Stimulated activated CD8-positive, alpha-beta memory T cell treated with anti-CD3 and anti-CD28 coated beads, Interleukin-4, amount 100 ng/mL, for 48 hours (primary cell): ENCODE measurements around the gene IBSP.

Source experiments
- DNase-seq: peaks from one replicate; pipeline ENCODE4 v3.0.0-alpha.2; 2020

The IBSP gene

GRCh38 chr4:87838890-87839591 is 39.7 kb downstream of the IBSP start:
- no peak for DNase-seq

DNA sequence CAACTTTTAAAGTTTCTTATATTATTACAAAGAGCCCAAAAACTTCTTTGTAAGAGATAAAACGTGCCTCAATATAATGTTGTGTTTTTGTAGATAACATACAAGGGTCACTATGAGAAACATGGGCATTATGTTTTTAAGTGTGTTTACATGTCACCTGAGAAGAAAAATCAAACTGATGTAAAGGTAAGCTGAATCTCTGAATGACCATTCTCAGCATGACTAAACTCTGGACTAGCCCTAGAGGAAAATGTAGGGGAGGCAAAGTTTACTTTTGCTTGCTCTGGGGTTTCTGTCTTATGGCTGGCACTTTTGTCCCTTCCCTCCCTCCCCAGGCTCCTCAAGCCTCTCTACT is 40.2 kb downstream of the IBSP start:
- no peak for DNase-seq

DNA sequence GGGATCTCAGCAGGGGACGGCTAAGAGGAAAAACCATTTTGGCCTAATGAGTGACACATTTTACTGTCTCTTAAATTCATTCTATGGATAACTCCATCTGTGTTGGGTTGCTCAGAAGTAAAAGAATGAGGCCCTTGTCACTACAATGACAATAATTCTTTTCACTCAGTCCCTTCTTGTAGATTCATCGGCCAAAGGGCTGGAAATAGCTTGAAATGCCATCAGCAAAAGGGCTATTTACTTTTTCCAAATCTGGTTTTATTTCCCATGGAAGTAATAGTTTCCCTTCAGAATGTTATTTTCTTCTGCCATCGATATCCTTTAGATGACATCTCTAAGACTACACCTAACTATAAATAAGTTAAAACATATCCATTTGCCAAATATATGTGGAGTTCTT is 40.8 kb downstream of the IBSP start:
- no peak for DNase-seq

DNA sequence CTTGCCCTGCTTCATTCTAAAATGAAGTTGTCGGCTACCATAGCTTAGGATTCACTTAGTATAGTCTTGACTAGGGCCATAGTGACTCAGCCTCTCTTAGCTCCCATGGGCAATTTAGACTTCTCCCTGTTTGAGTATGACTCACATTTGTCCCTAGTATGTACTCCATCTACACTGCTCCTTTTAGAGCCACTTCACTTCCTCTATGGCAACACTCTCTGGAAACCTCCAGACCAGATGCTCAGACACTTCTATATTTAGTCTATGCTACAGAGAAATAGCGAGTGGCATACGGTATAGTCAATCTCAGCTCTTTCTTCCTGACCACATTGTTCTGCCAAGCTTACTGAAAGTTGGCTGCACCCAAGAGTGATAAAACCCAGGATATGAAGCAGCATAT is 44.6 kb downstream of the IBSP start:
- no peak for DNase-seq

GRCh38 chr4:87844452-87844851 is 45.1 kb downstream of the IBSP start:
- no peak for DNase-seq

GRCh38 chr4:87846226-87846625 is 46.9 kb downstream of the IBSP start:
- DNase-seq: no peak

DNA sequence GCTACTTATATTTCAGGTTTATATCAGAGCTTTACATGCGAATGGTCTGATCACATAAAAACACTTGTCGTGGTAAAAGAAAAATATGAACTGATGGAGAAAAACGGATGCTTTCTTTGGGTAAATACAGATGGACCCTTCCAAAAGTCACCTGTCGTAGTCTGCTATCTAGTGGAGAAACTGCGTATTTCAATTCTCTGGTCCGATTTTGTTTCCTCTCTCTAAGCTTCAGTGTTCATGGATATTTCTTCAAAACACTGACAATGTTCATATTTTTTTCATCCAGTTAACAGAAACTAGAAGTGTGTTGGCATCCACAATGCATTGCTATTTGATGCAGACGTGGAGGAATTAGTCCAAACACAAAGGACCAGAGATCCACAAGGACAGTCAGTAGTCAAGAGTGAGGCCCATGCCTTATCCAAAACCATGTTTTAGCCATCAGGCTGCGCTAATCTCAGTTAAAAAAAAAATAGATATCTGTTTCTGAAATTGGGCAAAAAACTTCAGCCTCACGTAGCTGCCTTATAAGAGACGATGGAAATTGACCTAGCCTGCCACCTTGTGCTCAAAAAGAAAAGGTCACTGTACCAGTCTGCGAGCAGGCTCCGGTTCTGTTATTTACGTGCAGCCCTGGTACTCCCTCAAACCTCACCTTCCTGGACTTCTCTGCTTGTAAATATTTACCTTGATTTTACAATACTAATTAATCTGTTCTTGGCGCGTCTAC is 49.4 kb downstream of the IBSP start:
- DNase-seq: peak; percentile 38

- no peak for DNase-seq
Observed at GRCh38 chr4:87849612-87850011, 50.3 kb downstream of the IBSP start.

DNA sequence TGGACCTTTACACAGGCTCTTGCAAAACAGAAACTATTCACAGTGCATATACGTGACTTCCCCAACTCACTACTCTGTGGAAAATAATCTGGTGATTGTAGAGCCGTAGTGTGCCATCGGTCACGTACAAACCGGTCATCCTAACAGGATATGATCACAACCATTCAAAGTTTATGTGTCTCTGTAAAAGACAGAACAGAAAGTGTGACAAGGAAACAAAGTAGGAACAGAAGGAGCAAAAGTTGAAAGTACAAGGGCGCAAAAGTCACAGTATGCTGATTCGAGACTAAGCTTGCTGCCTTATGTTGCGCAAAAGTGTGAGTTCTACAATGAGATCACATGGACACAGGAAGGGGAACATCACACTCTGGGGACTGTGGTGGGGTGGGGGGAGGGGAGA is 52.0 kb downstream of the IBSP start:
- DNase-seq: no peak

- DNase-seq: no peak
Observed at GRCh38 chr4:87851953-87852352, 52.6 kb downstream of the IBSP start.

DNA sequence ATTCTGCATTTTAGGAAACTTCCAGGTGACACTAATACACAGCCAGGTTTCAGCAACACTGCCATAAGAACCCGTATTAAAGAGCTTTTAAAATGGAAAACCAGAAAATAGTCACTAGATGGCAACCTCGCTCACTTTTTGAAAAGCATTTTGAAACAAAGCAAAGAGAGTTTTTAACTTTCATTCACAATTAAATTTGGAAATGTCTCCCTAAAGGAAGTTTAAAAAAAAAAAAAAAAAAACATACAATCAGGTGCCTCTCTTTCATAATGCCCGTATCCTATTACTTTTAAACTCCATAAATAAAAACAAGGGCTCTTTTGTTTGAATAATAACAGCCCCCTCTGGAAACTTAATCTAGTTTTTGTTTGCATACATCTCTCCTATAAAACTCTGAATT is 53.8 kb downstream of the IBSP start:
- no peak for DNase-seq

DNA sequence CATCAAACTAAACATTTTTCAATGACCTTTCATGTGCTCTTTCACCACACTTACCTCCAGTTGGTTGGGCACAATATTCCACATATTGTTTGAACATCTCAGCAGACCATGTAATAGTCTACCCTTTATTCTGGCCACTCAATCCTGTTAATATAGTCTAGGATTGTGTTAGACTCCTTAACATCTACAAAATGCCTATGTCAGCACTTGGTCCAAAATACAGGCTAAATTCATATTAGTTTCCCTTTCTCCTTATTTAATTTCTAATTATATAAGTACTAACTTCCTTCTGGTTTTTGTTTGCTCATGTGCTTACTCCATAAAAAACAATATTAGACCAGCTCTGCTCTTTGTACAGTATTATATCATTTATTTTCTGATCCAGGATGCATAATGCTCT is 54.5 kb downstream of the IBSP start:
- no peak for DNase-seq

- no peak for DNase-seq
Observed at GRCh38 chr4:87855559-87855958, 56.2 kb downstream of the IBSP start.

GRCh38 chr4:87856816-87857215 is 57.5 kb downstream of the IBSP start:
- no peak for DNase-seq

- no peak for DNase-seq
Observed at GRCh38 chr4:87857789-87858188, 58.4 kb downstream of the IBSP start.
